NCI-H146 treated with DMSO at 0.1 percent for 48 hours (cell line): ENCODE data around the gene CCNL1.
A peak's percentile ranks its signal among the peaks of the same experiment; 100 is the strongest.

Experiments
- DNase-seq: peaks from one replicate; lab custom pipeline; 2025; ENCODE audit not compliant: unreplicated experiment; lab: John Stamatoyannopoulos, UW

CCNL1 gene

DNA sequence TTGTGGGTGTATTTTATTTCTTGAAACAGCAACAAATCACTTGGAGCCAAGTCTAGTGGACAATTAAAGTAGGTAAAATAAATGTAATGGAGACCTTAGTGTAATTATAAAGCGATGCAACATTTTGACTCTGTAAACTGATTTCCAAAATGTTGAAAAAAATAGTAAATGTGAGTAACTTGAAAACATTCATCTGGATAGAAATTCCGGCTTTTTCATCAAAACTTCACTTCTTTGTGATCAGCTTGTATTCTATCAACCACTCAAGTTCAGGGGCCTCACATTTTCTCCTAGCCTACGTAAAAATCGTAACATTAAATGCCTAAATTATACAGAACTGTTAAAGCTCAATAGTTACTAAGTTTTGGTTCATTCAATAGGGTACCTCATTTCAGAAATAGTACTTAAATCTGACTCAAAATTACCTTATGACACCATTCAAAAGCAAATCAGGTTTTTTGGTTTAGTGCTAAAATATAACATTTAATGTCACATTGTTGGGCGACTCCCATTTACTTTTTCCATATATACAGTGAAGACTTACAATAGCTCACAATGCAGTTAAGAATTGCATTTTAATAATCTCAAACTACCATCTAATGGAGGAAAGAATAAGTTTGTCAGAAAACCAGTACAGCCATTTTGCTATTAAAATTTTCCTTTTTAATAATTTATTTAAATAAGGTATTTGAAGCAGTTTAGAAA is 12.7 kb downstream of the CCNL1 start:
- no peak for DNase-seq

DNA sequence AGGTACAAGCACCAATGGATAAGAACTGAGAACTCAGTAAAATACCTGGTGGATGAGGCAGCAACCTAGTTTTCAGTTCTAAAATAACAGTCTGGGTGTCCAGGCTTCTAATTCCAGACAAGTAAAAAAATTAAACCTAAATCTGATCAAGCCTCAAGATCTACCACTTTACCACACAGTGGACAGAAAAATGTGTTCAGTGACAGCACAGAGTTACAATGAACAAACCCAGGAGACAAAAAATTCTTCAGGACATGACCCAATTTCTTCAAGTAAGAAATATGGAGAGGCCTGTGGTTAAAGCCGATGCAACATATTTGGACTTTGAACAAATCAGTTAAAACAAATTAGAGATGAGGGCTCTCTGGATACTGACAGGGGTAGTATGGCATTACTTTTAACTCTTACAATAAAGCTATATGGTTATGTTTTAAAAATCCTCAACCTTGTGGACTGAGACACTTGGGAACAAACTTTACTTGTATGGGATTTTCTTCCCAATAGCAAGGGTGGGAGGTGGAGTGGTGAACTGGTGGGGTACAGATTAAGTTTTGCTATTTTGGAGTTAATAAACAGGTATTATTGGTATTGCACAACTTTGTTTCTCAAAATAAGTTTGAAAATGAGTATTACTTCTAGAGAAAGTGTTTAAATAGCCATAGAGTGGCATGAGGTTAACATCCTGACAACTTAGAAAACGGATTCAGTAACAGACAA is 14.2 kb downstream of the CCNL1 start:
- DNase-seq = no peak

DNA sequence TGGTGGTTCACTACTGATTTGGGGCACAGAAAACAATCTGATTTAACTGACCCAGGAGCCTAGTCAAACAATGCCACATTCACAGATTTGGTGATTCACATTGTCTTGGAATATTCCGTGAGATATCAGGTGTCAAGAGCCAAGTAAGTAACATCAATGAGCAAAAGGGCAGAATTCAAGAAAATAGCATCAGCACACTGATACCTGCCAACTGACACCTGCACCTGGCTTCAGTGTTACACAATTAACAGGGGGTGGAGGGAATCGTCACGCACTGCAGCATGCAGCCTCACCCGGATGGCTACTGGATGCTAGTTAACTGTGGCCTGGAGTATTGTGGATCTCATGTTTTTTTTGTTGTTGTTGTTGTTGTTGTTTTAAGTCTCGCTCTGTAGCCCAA is 17.6 kb downstream of the CCNL1 start:
- peak; percentile 95 for DNase-seq

DNA sequence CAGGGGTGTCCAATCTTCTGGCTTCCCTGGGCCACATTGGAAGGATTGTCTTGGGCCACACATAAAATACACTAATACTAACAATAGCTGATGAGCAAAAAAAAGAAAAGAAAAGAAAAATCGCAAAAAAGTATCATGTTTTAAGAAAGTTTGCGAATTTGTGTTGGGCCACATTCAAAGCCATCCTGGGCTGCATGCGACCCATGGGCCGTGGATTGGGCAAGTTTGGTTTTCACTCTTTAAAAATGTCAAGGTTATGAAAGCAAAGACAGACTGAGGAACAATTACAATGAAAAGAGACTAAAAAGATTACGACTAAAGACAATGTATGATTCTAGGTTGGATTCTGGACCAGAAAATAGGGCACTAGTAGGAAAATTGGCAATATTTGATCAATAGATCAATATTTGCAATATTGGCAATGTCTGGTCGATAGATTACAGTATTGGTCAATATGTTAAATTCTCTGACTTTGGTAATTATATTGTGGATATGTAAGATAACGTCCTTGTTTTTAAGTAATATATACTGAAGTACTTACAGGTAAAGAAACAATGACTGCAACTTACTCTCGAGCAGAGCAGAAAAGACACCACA is 19.9 kb downstream of the CCNL1 start:
- DNase-seq = no peak

DNA sequence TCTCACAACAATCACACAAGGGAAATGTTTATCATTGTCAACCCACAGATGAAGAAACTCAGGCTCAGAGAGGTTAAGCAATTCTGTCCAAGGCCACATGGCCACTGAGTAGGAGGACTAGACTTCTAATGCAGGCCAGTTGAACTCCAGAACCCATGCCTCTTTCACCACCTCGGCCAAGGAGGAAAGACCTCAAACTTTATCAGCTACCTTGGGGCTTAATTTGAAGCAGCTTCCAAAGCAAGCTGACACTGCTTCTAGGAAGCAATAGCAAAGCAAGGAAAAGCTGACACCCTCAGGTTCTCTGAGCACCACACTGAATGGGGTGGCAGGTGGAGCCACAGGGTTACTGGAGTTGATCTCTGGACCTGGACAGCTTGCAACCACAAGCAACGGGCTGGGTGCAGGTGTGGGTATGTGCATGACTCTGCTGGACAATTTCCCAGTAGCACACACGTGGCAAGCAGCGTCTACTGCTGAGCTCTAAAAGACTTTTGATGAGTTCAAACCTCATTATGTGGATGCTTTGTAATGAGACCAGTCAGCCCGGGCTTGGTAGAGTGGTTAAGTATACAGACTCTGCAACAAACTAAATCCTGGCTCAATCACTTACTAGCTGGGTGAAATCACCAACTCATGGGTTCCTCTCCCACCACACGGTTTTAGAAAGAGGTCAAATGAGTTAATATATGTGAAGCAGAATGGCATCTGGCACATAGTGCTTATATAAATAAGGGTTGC is 23.1 kb downstream of the CCNL1 start:
- no peak for DNase-seq

DNA sequence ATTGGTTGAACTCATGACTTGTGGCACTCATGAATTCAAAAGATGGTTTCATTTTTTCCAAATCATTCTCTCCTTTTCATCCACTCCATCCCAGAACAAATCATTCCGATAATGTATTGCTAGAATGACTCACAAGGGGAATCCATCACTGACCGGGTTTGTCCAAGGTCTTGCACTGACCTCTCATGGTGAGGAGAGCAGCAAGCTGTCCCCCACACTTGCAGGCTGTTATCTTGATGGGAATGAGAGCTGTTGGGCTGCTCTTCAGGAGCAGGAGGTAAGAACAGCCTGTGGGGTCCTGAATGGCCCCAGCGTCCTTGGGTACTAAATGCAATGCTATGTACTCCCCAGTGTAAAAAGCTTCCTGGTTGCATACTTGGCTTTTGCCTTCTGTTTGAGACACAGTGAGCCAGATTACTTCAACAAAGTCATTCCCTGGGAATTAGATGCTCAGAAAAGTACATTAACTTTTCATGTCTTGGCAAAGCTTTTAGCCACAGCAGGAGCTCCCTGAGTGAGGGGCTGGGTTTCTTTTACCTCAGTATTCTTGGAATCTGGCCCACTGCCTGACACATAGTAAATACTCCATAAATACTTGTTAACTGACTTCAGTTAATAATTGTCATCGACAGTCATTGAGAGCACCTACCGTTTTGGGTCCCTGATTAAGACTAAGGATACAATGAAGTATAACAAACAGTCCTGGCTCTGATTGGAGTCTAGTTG is 24.1 kb downstream of the CCNL1 start:
- no peak for DNase-seq

DNA sequence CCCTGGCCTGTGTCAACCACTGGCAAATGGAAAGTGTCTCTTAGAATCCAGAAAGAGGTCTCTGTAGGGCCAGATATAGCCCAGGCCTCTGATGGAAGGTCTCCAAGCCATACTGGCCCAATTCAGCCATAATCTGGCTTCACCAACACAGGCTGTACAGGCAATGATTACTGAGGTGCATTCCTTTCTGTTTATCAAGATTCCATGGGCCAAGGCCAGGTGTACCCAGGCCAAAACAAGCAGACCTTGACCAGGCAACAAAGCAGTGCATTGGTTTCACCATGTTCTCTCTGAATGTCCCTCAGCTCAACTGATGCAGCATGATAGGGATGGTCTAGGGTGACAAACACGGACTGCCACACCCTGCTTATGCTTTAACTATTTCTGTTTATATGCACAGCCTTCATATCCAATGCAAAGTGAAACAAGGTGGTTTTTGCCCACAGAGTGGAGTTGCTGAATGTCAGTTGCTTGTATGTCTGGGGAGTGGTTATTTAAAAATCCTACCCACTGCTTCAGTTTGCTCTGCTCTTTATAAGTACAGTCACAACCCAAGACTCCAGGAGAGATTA is 25.2 kb downstream of the CCNL1 start:
- no peak for DNase-seq

DNA sequence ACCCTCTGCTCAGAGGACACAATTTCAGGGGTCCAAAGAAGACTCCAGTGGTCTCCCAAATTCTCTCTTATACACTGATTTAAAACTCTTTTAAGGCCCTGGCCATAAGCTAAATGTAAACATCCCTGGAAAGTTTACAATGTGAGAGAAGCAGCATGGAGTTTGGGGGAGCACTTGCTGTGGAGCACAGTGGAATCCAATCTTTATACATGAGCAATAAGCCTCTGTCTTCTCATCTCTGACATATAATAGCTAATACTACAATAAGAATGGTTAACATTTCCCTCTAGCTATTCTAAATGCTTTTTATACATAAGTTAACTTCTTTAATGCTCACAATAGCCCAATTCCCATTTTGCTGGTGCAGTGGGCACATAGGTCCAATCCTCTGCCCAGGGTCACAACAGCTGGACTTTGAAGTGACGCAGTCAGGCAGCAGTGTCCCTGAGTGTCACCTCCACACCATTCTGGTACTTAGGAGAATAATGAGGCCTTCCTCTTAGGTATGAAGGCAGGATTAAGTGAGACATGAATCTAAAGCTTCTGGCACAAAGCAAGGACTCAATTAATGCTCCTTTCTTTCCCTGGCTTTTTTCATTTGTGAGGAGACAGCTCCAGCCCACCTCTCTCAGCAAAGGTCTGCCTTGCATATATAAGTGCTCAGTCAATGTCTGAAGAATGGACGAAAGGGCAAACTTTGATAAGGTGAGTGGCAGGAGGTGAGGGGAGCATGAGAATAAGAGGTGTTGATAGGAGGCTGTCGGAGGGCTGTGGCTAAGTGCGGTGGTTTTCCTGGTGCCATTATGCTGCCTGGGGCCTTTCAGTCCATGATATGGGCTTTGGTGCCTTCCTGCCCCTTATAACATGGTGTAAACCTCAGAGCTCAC is 26.3 kb downstream of the CCNL1 start:
- no peak for DNase-seq

DNA sequence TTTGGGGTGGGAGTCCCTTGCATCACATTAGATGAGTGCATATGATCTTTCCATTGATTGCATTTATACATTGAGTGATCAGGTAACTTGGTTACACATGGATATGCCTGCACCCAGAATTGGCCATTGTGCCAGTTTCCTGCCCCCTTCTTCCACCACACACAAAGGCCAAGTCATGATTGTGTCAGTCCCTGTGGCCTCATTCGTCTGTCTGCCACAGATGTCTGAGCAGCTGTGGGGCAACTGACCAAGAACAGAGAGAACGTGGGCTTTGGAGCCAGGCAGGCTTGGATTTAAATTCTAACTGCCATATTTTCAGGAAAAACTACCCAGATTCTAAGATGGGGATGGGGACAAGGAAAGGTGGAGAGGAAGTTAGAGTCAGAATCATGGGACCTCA is 27.0 kb downstream of the CCNL1 start:
- DNase-seq = no peak

DNA sequence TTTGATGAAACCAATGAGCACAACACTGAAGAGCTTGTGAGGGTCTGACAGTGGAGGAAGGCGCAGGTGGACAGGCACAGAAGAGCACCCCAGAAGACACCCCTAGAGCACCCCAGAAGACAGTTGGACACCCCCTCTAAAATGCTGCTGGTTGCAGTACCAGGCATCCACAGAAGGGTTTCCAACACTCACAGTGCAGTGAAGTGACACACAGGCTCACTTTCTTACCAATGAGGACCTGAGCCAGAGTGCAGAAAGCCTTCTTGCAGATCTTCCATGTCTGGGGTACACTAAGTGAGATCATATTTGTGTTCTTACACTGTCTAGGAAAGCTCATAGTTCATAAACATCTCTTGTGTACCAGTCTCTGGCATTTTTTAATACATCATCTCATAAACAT is 27.6 kb downstream of the CCNL1 start:
- no peak for DNase-seq

DNA sequence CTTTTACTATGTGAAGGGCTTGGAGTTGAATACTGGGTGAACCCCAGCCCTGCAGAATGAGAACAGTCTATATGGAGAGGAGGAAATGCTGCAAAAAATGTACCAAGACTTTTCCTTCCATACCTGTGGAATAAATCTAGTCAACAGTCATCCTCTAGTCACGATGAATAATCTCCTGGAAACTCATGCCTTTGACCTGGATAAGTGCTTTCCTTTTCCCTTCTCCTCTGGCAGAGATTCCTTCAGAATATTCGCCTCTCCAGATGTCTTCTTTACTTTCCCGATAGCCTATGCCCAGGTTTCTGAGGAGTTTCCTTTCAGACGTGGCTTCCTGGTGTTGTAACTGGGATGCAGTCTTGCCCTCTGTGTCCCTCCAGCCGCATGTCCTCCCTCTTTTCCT is 28.1 kb downstream of the CCNL1 start:
- no peak for DNase-seq

DNA sequence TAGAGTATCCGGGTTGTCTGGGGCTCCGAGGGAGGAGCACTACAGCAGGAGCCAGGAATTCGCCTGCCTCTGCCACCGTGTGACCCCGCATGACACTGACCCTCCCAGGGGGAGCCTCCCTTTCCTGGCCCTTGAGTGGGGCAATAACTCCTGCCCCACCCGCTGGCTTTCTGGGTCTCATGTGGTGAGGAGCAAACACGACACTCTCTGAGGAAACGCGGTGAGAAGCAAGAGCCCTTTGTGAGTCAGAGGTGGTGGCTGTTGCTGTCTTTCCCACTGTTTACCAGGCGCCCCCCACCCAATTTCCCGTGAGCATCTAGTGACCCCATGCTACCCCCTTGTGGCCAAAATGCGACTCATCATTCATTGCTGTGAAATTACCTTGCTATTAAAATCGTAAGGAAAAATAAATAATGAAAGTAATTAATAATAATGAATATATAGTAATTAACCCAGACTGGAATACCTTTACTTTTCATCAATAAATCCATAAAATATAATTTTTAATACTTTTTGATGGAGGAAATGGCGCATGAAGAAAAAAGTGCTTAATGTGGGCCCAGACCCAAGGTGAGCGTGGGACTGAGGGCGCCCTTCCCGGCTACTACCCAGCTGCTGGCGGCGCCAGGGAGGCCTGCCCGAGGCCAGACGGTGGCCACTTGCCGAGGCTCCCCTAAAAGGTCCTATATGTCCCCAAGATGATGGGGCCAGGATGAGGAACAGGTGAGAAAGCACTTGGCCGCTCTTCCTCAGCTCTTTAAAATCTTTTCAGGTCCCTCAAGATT is 29.3 kb downstream of the CCNL1 start:
- peak; percentile 95 for DNase-seq

DNA sequence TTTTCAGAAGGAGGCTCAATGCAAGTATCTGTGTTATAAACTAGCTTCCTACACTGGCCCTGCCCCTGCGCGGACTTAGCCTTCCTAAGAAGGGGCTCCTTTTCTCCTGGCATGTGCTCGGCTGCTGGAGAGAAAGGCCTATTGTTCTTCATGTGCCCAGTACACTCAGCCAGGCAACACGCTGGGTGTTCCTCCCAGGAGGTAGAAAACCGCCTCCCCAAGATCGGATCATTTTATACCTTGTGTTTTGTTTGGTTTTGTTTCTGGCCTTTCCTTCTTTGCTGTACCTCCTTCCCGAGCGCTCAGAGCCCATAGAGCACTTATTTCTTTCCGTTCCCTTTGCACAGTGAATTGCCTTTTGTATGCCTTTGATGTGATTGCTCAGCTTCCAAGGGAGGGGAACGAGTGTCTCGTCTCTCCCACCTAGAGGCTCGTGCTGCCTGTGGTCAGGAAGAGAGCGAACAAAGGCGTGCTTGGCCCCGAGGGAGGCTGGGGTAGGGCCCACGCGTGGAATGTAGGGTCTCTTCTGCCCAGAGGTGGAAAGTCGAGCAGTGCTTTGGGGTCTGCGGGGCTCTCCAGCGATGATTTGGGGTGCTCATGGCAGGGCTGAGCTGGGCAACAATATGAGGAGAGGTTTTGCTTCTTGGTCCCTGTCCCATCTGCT is 30.0 kb downstream of the CCNL1 start:
- peak; percentile 83 for DNase-seq

DNA sequence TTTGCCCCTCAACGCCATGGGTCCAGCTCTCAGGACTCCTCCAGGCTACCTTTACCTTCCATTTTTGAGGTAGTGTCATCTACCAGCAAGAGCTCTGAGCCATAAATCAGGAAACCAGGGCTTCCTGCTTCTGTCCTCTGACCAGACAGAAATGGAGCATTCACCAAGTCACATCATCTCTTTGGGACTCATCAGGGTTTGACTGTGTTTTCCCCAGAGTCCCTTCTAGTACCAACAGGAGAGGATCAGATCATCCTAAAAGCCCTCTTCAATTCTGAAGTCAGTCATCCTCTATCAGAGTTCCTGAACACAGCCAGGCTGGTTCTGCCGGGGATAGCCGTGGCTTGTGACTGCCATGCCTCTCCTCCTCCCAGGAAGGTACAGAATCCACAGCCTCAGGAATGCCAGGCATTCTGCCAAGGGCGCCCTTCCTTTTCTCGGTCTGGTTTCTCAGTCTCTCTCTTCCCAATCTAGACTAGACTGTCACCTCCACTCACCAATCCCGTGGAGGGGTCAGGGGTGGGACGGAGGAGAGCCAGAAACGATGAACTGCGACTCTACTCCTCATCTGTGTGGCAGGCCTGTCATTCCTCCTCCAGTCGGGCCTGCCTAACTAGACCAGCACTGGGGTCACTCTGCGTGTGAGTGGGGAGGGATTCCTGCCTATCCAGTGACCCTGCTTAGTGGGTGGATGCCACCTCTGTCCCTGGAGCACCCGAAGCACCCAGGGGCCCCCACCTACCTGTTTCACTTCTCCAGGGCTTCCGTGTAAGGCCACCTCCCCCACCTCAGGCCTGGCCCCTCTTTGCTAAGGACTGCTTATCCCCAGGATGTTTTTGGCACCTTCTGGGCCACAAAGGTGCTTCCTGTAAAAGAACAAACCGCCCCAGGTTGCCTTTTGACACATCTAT is 30.9 kb downstream of the CCNL1 start:
- DNase-seq = no peak

DNA sequence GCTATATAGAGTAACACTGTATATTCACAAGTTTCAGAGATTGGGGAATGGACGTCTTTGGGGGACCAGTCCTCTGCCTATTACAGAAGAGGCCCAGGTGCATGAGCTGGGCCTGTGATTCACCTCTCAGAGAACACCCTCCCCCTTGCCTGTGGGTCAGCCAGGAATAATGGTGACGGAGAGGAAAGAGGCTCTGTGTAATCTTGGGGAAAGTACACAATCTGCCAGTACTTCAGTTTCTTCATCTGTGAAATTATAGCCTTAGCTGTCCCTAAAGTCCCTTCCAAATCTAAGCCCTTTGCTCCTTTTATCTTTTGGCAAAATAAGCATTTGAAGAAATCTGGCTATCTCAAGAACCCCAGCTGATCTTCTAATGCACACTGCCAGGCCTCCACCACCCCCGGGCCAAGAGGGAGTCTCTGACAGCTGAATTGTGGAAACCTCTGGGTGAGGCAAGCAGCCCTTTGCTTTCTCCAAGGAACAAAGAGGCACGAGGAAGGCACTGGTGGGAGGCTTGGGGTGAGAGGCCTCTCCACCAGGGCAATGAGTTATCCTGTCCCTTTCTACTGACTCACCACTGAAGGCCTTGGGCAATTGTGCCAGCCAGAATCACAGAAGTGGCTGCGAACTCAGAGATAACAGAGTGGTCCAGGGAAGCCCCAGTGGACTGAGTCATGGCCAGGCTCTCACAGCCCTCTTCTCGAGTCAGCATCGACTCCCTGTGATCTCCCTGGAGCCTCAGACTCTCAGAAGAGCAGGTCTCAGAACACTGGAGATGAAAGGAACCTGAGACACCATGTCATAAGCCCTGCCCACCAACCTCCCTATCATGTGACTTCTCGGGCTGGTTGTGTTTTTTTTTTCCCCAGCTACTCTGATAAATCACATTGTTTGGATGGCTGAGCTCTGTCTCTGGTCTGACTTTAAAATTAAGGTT is 31.8 kb downstream of the CCNL1 start:
- DNase-seq = no peak

DNA sequence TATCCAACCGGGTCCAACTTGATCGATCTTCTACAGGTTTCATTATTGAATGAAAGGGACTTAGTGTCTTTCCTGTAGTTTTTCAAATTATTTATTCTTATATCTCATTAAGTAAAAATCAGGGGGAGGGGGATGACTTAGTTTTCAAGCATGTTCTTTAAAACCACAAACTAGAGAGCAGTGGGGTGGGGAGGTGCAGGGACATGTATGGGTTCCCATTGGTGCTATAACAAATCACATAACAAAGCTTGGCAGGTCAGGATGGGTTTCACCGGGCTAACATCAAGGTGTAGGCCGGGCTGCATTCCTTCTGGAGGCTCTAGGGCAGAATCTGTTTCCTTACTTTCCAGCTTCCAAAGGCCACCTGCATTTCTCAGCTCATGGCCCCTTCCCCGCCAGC is 32.7 kb downstream of the CCNL1 start:
- DNase-seq = no peak
